ENCODE measurements around the gene CTDP1. TPM values are rescaled to one million over a fixed set of nuclear protein-coding genes. Genes with fewer than 3 reads are reported as not detected.

The CTDP1 gene
- total RNA-seq, 3 donors from 2014 or later, result 28.6 to 37.4 (median 30.1) TPM

DNA sequence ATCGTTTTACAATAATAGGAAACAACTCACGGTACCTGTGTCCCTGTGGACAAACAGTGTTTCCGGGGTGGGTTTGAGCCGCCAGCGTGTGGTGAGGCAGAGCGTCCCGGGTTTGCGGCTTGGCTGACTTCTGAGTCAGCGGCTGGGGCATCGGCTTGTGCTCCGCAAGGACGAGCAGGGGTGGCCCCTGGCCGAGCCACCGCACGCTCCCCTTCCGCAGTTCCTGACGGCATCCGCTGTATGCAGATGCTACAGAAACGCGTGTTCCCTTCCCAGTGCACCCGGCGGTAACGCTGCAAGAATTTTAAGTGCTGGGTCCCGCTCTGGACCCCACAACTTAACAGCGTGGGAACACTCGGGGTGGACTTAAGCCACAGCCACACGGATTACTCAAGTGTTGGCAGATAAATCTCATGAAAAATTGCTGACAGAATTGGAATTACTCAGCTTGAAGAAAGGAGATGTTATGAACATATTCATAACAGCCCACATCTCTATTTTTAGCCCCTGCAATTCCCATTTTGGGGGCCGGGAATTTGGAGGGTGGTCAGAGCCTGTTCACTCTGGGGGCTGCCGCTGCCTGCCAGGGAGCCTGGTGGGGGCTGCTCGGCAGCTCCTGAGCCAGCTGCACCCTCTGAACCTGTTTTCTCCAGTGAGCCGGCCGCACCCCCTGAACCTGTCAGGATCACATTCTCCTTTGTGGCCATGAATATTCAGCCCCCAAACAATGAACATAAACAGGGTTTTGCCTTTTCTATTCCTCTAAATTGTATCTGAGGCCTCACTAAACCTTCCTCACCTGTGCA lies 105.6 kb downstream of the CTDP1 start:
- ATAC-seq, result peak; percentile 9
- no peaks in the 10 kb centered on the region for H3K36me3 ChIP-seq (ENCODE audit: low read depth)
- no peaks in the 10 kb centered on the region for H3K9me3 ChIP-seq
- DNase-seq, result peak in 1 of 3 donors; percentile 49
- H3K4me1 ChIP-seq (ENCODE audit: low read depth), result no peaks in the 10 kb centered on the region
- TF ChIP-seq, protein P1, sequence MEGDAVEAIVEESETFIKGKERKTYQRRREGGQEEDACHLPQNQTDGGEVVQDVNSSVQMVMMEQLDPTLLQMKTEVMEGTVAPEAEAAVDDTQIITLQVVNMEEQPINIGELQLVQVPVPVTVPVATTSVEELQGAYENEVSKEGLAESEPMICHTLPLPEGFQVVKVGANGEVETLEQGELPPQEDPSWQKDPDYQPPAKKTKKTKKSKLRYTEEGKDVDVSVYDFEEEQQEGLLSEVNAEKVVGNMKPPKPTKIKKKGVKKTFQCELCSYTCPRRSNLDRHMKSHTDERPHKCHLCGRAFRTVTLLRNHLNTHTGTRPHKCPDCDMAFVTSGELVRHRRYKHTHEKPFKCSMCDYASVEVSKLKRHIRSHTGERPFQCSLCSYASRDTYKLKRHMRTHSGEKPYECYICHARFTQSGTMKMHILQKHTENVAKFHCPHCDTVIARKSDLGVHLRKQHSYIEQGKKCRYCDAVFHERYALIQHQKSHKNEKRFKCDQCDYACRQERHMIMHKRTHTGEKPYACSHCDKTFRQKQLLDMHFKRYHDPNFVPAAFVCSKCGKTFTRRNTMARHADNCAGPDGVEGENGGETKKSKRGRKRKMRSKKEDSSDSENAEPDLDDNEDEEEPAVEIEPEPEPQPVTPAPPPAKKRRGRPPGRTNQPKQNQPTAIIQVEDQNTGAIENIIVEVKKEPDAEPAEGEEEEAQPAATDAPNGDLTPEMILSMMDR (IDR thresholded peaks at IDR 0.05), result no peak
- intact Hi-C loops (cut with DNase I, micrococcal nuclease), result no loop called here
- no peak overlapping the region for H3K4me3 ChIP-seq

DNA sequence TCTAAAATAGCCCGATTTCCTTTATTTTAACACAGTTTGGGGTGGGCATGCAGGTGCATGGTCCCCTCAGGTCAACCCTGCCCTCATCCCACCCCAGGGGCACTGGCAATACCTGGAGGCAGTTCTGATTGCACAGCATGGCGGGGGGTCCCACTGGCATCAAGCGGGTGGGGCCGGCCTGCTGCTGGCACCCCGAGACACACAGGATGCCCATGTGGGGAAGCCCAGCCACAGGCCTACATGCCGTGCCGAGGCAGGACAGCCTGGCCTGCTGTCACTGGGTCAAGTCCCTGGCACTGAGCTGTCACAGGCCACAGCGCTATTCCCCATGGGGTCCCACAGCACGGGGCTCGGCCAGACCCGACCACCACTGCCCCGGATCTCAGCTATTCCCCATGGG lies 106.2 kb downstream of the CTDP1 start:
- Histone ChIP-seq H3K4me1 (ENCODE audit: low read depth) (no peaks in the 10 kb centered on the region), H3K36me3 (ENCODE audit: low read depth) (no peaks in the 10 kb centered on the region), H3K4me3 (no peak overlapping the region), H3K9me3 (no peaks in the 10 kb centered on the region)
- TF ChIP-seq, protein P1 (IDR thresholded peaks at IDR 0.05), result no peak
- ATAC-seq (no peak), DNase-seq (no peak)
- intact Hi-C loops (cut with DNase I, micrococcal nuclease), result no loop called here

DNA sequence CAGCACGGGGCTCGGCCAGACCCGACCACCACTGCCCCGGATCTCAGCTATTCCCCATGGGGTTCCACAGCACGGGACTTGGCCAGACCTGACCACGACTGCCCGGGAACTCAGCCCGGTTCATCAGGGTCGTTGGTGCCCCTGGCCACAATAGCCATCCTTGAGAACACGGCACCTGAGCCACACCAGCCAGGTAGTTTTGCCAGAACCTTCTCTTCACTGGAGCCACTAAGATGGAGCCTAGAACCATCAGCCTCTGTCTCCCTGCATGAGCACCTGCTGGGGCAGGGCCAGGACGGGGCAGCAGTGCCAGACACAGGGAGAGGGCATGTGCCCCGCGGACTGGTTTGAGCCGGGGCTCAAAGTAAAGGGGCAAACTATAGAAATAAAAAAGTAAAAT lies 106.7 kb downstream of the CTDP1 start:
- Histone ChIP-seq H3K36me3 (ENCODE audit: low read depth) (no peaks in the 10 kb centered on the region), H3K9me3 (no peaks in the 10 kb centered on the region), H3K4me3 (no peak overlapping the region), H3K4me1 (ENCODE audit: low read depth) (no peaks in the 10 kb centered on the region)
- intact Hi-C loops (cut with DNase I, micrococcal nuclease), result no loop called here
- DNase-seq, result no peak
- no peak for ATAC-seq
- TF ChIP-seq, protein P1 (IDR thresholded peaks at IDR 0.05), result no peak

DNA sequence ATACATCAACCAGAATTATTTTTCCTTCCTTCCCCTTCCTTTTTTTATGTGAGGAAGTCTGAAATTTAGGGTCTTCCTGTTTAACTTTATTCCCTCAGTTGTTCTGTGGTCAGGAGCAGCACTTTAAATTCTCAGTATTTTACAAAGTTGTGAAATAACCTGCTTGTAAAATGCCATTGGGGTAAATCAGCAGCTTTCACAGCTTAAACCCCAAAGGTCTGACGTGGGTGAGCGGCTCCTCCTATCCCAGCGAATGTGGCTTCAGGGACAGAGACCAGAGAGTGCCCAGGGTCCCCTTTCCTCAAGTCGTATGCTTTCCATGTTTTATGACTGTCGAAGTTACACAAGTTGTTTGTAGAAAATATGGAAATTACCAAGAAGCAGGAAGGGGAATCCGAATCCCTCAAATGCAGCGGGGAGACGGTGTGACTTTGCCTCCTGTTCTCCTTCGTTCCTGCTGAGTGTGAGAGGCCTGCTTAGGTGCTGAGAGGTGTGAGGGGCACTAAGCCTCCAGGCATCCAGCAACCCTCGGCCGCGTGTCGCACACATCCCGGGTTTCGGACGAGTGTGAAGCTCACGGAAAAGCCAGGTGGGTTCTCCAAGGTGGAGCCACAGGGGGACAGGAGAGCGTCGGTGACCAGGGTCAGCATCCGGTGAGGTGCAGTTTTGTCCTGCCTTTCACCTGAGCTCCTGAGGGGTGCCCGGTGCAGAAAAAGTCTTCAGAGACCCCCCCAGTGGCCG lies 107.4 kb downstream of the CTDP1 start:
- Histone ChIP-seq H3K36me3 (ENCODE audit: low read depth) (no peaks in the 10 kb centered on the region), H3K9me3 (no peaks in the 10 kb centered on the region), H3K4me3 (no peak overlapping the region), H3K4me1 (ENCODE audit: low read depth) (no peaks in the 10 kb centered on the region)
- ATAC-seq, result no peak
- intact Hi-C loops (cut with DNase I, micrococcal nuclease), result no loop called here
- DNase-seq, result peak in 1 of 3 donors; percentile 23
- TF ChIP-seq, protein P1 (IDR thresholded peaks at IDR 0.05), result no peak

DNA sequence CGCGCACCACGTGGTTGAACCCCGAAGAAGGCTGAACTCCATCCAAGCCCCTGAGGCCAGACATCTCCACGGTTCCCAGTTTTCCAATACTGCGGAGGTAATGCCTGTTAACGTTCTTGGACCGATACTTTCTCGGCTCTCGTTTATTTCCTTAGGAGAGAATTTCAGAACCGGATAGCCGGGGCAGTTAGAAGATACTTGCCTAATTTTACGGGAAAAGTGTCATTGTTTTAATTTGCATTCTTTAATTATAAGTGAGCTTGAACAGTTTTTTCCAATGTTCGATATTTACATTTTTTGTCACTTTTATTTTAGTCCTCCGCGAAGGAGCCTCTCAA lies 107.9 kb downstream of the CTDP1 start:
- TF ChIP-seq, protein P1 (IDR thresholded peaks at IDR 0.05), result no peak
- intact Hi-C loops (cut with DNase I, micrococcal nuclease), result no loop called here
- no peak for ATAC-seq
- no peak overlapping the region for H3K4me3 ChIP-seq
- no peaks in the 10 kb centered on the region for H3K36me3 ChIP-seq (ENCODE audit: low read depth)
- H3K4me1 ChIP-seq (ENCODE audit: low read depth), result no peaks in the 10 kb centered on the region
- DNase-seq, result no peak
- H3K9me3 ChIP-seq, result no peaks in the 10 kb centered on the region

All from mucosa of descending colon (tissue), 3 donors.